ENCODE data around the gene ANKRD35. TPM values are rescaled to one million over a fixed set of nuclear protein-coding genes. Genes with fewer than 3 reads are reported as not detected.

ANKRD35 gene
- total and polyA plus RNA-seq, 10 of the 15 experiments (the other 5 are each of a cell fraction or from before 2014, with no cell fraction given) = 0.01 to 0.08 TPM; not detected in 8

DNA sequence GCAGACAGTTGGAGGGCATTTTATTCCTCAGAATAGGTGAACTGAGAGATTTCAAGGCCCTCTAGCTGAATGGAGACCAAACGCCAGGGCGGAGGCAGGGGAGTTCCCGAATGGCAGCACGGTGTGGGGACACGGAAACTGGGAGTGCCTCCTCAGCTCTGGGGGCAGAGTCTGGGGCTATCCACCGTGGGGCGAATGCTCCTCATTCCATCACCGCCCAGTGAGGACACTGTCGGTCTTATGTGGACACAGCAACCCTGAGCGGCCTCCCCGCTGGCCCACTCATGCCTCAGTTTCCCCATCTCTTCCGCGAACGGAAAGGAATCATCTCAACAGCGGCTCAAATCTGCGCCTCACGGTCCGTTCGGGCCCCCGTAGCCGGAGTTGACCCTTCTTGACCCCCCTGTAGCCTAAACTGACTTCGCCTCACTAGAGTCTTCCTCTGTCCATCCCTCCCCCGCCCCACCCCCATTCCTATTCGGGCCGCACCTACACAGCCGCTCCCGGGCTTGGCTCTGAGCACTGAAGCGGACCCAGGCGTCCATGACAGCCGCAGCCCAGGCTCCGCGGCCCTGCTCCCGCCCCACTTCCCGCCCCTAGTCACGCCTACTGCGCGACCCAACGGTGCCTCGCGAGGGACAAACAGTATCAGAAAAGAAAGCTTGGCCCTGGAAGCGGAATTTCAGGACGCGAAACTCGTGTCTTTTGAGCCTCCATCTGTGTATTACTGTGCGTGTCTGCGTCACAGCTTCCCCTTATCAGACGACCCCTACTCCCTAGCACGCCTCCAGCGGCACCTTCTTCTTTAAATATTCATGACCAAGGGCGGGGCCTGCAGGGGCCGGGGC is 32.7 kb upstream of the ANKRD35 start, which contains the start of gene PEX11B (continued):
- TF ChIP-seq ASH2L (IDR thresholded peaks at IDR 0.05; ENCODE audit: borderline replicate concordance, low read depth) = no peak
- TF ChIP-seq, protein P1, sequence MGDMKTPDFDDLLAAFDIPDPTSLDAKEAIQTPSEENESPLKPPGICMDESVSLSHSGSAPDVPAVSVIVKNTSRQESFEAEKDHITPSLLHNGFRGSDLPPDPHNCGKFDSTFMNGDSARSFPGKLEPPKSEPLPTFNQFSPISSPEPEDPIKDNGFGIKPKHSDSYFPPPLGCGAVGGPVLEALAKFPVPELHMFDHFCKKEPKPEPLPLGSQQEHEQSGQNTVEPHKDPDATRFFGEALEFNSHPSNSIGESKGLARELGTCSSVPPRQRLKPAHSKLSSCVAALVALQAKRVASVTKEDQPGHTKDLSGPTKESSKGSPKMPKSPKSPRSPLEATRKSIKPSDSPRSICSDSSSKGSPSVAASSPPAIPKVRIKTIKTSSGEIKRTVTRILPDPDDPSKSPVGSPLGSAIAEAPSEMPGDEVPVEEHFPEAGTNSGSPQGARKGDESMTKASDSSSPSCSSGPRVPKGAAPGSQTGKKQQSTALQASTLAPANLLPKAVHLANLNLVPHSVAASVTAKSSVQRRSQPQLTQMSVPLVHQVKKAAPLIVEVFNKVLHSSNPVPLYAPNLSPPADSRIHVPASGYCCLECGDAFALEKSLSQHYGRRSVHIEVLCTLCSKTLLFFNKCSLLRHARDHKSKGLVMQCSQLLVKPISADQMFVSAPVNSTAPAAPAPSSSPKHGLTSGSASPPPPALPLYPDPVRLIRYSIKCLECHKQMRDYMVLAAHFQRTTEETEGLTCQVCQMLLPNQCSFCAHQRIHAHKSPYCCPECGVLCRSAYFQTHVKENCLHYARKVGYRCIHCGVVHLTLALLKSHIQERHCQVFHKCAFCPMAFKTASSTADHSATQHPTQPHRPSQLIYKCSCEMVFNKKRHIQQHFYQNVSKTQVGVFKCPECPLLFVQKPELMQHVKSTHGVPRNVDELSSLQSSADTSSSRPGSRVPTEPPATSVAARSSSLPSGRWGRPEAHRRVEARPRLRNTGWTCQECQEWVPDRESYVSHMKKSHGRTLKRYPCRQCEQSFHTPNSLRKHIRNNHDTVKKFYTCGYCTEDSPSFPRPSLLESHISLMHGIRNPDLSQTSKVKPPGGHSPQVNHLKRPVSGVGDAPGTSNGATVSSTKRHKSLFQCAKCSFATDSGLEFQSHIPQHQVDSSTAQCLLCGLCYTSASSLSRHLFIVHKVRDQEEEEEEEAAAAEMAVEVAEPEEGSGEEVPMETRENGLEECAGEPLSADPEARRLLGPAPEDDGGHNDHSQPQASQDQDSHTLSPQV (IDR thresholded peaks at IDR 0.05) = no peak
- TF ChIP-seq, protein P2, sequence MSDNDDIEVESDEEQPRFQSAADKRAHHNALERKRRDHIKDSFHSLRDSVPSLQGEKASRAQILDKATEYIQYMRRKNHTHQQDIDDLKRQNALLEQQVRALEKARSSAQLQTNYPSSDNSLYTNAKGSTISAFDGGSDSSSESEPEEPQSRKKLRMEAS (IDR thresholded peaks at IDR 0.05; ENCODE audit: low read depth, low read length) = peak; percentile 42
- TF ChIP-seq BRCA1 (IDR thresholded peaks at IDR 0.05; ENCODE audit: low read depth, low read length) = peak; percentile 63
- no peak for TF ChIP-seq ZSCAN29 (IDR thresholded peaks at IDR 0.05)
- peak; percentile 94 for TF ChIP-seq NR2F1 (conservative IDR thresholded peaks at IDR 0.05)
- peak; percentile 70; the same call in 1 of the 2 replicates for TF ChIP-seq POLR2AphosphoS5 (IDR thresholded peaks at IDR 0.05; ENCODE audit: low read length)
- no peak for TF ChIP-seq CEBPB (IDR thresholded peaks at IDR 0.05; ENCODE audit: borderline replicate concordance in 1 of 2, low read depth in 2 of 2, low read length in 2 of 2)
- no peak for TF ChIP-seq ZNF384 (IDR thresholded peaks at IDR 0.05; ENCODE audit: borderline replicate concordance, low read depth, low read length)
- peak; percentile 90 for TF ChIP-seq CHD2 (IDR thresholded peaks at IDR 0.05; ENCODE audit: borderline replicate concordance, low read depth, low read length)
- no peak for TF ChIP-seq NFIC (IDR thresholded peaks at IDR 0.05; ENCODE audit: low read depth, low read length)
- TF ChIP-seq STAT3 (IDR thresholded peaks at IDR 0.05; ENCODE audit: low read depth, low read length) = no peak
- TF ChIP-seq ZBED1 (IDR thresholded peaks at IDR 0.05; ENCODE audit: borderline replicate concordance) = no peak
- TF ChIP-seq, protein P3, sequence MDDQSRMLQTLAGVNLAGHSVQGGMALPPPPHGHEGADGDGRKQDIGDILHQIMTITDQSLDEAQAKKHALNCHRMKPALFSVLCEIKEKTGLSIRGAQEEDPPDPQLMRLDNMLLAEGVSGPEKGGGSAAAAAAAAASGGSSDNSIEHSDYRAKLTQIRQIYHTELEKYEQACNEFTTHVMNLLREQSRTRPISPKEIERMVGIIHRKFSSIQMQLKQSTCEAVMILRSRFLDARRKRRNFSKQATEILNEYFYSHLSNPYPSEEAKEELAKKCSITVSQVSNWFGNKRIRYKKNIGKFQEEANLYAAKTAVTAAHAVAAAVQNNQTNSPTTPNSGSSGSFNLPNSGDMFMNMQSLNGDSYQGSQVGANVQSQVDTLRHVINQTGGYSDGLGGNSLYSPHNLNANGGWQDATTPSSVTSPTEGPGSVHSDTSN (IDR thresholded peaks at IDR 0.05; ENCODE audit: insufficient replicate concordance, low read depth, low read length) = no peak
- TF ChIP-seq SRF (IDR thresholded peaks at IDR 0.05; ENCODE audit: low read depth in 2 of 2, low read length in 2 of 2) = no peak
- no peak for TF ChIP-seq ZNF622 (IDR thresholded peaks at IDR 0.05)
- TF ChIP-seq HCFC1 (IDR thresholded peaks at IDR 0.05; ENCODE audit: low read length) = peak; percentile 51
- no peak; the same call in none of the 2 replicates for TF ChIP-seq IKZF1 (conservative IDR thresholded peaks at IDR 0.05)
- peak; percentile 66; the same call in 1 of the 2 replicates for TF ChIP-seq PML (IDR thresholded peaks at IDR 0.05; ENCODE audit: low read length)
- TF ChIP-seq, protein P4, sequence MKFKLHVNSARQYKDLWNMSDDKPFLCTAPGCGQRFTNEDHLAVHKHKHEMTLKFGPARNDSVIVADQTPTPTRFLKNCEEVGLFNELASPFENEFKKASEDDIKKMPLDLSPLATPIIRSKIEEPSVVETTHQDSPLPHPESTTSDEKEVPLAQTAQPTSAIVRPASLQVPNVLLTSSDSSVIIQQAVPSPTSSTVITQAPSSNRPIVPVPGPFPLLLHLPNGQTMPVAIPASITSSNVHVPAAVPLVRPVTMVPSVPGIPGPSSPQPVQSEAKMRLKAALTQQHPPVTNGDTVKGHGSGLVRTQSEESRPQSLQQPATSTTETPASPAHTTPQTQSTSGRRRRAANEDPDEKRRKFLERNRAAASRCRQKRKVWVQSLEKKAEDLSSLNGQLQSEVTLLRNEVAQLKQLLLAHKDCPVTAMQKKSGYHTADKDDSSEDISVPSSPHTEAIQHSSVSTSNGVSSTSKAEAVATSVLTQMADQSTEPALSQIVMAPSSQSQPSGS (IDR thresholded peaks at IDR 0.05; ENCODE audit: low read length) = no peak
- TF ChIP-seq CBX3 (IDR thresholded peaks at IDR 0.05; ENCODE audit: borderline replicate concordance, low read depth) = no peak
- no peak; the same call in 1 of the 2 replicates for TF ChIP-seq MXI1 (IDR thresholded peaks at IDR 0.05; ENCODE audit: low read depth, low read length)
- TF ChIP-seq ESRRA (IDR thresholded peaks at IDR 0.05; ENCODE audit: low read length) = no peak
- TF ChIP-seq NBN (IDR thresholded peaks at IDR 0.05) = no peak
- no peak for TF ChIP-seq MYB (IDR thresholded peaks at IDR 0.05; ENCODE audit: borderline replicate concordance, low read depth, low read length)

Data from GM12878 (cell line).